ENCODE results near the gene FAM43A. TPM values are rescaled to one million over a fixed set of nuclear protein-coding genes. Genes with fewer than 3 reads are reported as not detected.

The FAM43A gene
- total RNA-seq, 1 donor from 2014 or later: 0.29 TPM

GRCh38 chr3:194675081-194675640, 10.5 kb upstream of the FAM43A start:
- no peak overlapping the region for H3K4me3 ChIP-seq (ENCODE audit: low read depth, low read length)
- TF ChIP-seq CTCF (conservative IDR thresholded peaks at IDR 0.05; ENCODE audit: low read depth, low read length): no peak

GRCh38 chr3:194675680-194676079, 10.0 kb upstream of the FAM43A start:
- no peak for TF ChIP-seq CTCF (conservative IDR thresholded peaks at IDR 0.05; ENCODE audit: low read depth, low read length)
- DNase-seq (ENCODE audit: low read depth): no peak

More at GRCh38 chr3:194675081-194675640, 10.5 kb upstream of the FAM43A start:
- DNase-seq (ENCODE audit: low read depth): no peak

GRCh38 chr3:194676471-194676870, 9.2 kb upstream of the FAM43A start:
- no peak for TF ChIP-seq CTCF (conservative IDR thresholded peaks at IDR 0.05; ENCODE audit: low read depth, low read length)
- no peak overlapping the region for H3K4me3 ChIP-seq (ENCODE audit: low read depth, low read length)
- no peak for DNase-seq (ENCODE audit: low read depth)

More at GRCh38 chr3:194675680-194676079, 10.0 kb upstream of the FAM43A start:
- H3K4me3 ChIP-seq (ENCODE audit: low read depth, low read length): no peak overlapping the region

- H3K4me3 ChIP-seq (ENCODE audit: low read depth, low read length): no peak overlapping the region
- no peak for TF ChIP-seq CTCF (conservative IDR thresholded peaks at IDR 0.05; ENCODE audit: low read depth, low read length)
- no peak for DNase-seq (ENCODE audit: low read depth)
Measured at GRCh38 chr3:194680888-194681615, 4.6 kb upstream of the FAM43A start.

GRCh38 chr3:194682189-194682693, 3.4 kb upstream of the FAM43A start:
- no peak overlapping the region for H3K4me3 ChIP-seq (ENCODE audit: low read depth, low read length)
- no peak for DNase-seq (ENCODE audit: low read depth)
- TF ChIP-seq CTCF (conservative IDR thresholded peaks at IDR 0.05; ENCODE audit: low read depth, low read length): no peak

- peak; percentile 56 for DNase-seq (ENCODE audit: low read depth)
- H3K4me3 ChIP-seq (ENCODE audit: low read depth, low read length): no peak overlapping the region
- TF ChIP-seq CTCF (conservative IDR thresholded peaks at IDR 0.05; ENCODE audit: low read depth, low read length): peak; percentile 90
Measured at GRCh38 chr3:194682694-194683310, 2.9 kb upstream of the FAM43A start.
